HG03439 (cell line): ENCODE data around the gene CALR3.

ENCODE experiments used
- ATAC-seq: cut with Tn5 transposase; IDR thresholded peaks from one replicate; pipeline ENCODE4 v1.9.1; 2021; ENCODE audit warnings: mild to moderate bottlenecking, moderate library complexity; ENCODE audit not compliant: unreplicated experiment

CALR3 gene

GRCh38 chr19:16435238-16435917 lies 60.6 kb downstream of the CALR3 start:
- no peak for ATAC-seq

- no peak for ATAC-seq
Measured at GRCh38 chr19:16433986-16434385, 62.0 kb downstream of the CALR3 start.

- ATAC-seq: no peak
Measured at GRCh38 chr19:16429759-16430091, 66.2 kb downstream of the CALR3 start.

- no peak for ATAC-seq
Measured at GRCh38 chr19:16429066-16429758, 66.8 kb downstream of the CALR3 start.
